Measurements from ENCODE around the gene NES.

DNA sequence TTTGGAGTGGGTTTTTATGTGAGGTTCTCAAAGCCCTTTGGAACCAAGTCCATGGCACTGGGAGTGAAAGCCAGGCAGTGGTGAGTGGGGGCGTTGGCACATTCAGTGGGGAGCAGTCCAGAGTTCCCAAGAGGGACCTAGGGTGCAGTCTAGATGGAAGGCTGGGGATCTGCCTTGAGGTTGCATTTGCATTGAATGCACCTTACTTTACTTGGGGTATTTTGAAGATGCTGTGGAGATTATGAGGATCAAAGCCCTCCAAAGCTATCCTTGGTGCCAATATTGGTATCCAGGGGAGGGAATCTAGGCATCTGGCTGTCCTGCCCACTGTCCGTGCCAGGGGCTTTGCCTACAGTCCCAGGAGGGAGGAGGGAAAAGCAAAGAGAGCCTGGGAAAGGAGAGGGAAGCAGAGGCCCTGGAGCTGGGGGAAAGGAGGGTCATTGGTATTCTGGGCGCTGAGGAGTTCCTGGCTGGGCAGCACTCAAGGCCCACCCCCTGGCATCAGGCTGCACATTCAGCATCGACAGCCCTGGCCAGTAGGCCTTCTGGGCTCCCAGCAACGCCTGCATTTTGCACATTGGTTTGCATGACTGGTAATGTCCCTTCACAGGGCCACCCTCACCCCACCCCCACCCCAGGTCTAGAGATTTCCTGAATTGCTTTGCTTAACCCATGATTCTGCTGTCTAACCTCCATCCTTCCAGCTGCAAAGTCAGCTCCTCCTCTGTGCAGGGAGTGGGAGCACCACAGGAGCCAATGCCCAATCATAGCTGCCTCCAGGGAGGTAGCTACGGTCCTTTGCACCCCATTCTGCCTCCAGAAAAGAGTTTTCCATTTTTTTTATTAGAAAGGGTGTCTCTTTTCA is 36.1 kb downstream of the NES start:
- no peak for TF ChIP-seq CTCF (IDR thresholded peaks at IDR 0.05)
- no peak for TF ChIP-seq POLR2A (IDR thresholded peaks at IDR 0.05)
- TF ChIP-seq EP300 (IDR thresholded peaks at IDR 0.05): no peak

Data from tibial nerve (tissue), 4 donors.